Measurements from ENCODE around the gene PNLDC1.
"Not testable (repeated sequence)": the region's sequence is repeated elsewhere in the genome, so short reads cannot be mapped to it uniquely, and the experiment has no call there.

The PNLDC1 gene

DNA sequence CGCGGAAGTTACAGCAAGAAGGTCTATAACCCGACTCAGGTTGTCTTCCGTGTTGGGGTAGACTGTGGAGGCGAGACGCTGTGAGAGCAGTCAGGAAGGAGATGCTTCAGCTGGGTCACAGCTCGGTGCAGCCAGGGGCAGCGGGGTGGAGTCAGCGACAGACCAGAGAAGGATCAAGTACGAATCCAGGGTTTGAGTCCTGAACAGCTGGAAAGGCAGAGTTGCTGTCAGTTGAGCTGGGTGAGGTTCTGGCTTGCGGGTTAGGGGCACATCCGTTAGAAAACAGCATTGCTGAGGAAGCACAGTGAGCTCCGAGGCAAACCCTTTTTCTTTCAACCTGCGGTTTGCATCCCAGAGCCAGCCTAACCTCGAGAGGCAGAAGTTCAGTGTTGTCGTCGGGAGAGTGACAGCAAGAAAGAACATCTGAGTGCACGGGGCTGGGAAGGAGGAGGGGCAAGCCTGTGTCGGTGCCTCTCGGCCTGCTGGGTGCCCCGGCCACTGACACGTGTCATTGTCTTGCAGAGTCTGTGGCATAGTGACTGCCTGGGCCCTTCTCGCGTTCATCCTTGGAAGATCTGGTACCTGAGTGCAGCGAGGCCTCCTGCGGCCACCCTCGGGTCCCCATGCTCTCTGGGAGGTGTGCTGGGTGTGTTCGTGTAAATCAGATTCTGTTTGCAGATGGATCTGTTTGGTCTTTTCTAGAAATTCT lies 20.0 kb downstream of the PNLDC1 start:
- peak; percentile 18 for DNase-seq

DNA sequence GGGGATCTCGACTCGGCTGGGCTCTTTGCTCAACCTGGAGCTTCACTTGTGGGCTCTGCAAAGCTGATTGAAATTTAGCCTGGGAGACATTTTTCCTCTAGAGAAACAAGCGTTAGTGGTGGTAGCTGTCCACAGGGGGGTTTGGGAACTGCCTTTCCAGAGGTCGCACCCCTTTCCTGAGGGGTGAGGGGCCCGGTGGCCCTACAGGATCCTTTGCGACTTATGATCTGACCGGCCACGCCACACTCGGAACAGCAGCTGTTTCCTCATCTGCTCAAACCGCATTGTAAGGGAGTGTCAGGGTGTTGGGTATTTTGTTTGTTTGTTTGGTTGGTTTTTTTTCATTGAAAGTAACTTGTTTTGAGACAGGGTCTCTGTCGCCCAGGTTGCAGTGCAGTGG lies 21.0 kb downstream of the PNLDC1 start:
- DNase-seq = no peak

DNA sequence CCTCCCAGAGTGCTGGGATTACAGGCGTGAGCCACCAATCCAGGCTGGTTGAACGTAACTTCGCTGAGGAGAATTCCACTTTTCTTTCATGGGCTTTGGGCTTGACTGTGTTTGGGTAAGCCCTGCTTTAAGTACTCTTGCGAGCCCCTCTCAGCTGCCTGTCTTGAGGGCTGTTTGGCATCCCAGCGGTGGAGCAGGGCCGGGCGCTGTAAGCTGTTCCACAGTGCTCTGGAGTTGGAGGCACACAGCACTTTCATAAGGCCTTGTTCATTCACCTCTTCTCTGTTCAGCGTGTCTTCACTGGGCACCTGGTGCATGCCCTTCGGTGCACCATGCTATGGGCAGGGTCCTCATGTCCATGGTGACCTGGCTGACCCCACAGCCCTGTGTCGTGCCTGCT lies 21.6 kb downstream of the PNLDC1 start:
- no peak for DNase-seq

DNA sequence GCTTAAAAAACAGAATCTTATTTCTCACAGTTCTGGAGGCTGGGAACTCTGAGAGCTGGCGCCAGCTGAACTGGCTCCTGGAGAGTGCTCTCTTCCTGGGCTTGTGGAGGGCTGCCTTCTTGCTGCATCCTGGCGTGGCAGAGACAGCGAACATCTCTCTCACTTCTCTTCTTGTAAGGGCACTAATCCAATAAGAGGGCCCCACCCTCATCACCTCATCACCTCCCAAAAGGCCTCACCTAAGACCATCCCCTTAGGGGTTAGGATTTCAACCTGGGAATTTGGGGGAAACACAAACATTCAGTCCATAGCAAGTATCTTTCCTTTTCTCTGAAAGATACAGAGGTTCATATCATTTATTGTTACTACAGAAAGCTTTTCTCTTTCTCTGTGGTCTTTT lies 23.9 kb downstream of the PNLDC1 start:
- DNase-seq = no peak

DNA sequence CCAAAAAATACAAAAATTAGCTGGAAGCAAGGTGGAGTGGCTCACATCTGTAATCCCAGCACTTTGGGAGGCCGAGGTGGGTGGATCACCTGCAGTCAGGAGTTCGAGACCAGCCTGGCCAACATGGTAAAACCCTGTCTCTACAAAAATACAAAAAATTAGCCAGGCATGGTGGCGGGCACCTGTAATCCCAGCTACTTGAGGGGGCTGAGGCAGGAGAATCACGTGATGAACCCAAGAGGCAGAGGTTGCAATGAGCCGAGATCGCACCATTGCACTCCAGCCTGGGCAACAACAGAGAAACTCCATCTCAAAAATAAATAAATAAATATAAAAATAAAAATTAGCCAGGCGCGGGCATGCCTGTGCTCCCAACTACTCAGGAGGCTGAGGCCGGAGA lies 24.6 kb downstream of the PNLDC1 start:
- not testable (repeated sequence) for DNase-seq

DNA sequence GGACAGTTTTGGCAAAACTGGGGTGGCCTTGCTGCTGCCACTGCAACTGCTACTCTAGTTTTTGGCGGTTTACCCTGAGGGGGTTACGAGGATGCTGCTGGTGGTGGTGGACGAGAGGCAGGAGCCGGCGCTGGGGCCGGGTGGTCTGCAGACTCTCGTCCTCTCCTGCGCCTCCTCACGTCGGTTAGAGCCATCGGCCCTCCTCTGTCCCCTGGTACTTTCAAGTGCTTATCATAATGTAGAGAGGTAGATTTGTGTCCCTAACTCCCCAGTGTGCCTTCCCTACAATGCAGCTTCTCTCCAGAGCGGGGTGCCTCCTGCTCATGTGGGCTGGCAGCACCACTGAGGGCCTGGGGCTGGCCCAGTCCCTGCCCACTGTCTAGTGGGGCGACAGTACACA lies 25.9 kb downstream of the PNLDC1 start:
- DNase-seq = no peak

DNA sequence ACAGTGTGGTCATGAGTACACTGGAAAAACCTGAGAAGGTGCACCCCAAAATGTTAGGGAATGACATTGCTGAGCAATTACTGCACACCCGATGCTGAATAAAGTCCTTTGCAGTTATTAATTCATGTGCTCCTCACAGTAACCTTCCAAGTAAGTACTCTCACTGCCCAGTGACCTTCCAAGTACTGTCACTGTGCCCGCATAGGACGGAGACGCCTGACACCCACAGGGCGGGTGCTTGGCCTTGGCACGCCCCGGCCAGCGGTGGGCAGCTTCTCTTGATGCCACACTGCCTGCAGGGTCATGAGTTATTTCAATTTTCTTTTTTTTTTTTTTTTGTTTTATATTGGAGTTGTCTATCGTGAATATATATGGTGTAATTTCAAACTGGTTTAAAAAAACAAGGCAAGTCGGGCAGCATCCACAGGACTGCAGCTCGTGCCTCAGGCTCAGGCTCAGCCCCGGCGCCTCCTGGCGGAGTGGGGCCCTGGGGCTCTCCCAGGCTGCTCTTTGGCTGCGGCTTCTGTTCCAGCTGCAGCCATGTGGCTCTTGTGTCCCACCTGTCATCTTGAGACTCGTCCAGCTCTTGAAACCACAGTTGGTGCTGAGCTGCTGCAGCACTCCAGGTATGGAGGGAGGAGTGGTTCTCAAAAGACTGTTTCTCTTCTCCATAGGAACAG lies 27.0 kb downstream of the PNLDC1 start:
- DNase-seq = no peak

DNA sequence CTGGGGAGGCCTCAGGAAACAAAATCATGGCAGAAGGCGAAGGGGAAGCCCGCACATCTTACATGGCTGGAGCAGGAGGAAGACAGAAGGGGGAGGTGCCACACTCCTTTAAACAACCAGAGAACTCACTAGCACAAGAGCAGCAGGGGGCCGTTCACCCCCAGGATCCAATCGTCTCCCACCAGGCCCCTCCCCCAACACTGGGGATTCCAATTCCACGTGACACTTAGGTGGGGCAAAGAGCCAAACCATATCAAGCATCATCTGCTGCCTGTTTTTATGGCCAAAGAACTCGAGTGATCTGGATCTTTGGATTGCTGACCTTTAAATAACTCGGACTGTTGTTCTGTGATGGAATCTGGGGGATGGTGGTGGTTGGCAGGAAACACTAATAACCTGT lies 28.0 kb downstream of the PNLDC1 start:
- DNase-seq = no peak

DNA sequence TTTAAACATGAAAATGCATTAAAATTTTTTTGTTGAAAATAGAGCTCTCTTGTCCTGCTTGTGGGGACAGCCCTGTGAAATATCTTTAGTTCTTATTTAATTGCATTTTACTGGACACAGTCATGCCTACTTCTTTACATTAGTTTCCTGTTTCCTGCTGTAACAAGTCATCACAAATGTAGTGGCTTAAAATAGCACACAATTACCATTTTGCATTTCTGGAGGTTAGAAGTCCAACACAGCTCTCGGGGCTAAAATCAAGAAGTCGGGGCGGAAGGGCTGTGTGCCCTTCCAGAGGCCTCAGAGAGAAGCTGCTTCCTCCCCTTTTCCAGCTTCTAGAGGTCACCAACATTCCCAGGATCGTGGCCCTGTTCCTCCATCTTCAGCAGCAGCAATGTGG lies 29.4 kb downstream of the PNLDC1 start:
- no peak for DNase-seq

DNA sequence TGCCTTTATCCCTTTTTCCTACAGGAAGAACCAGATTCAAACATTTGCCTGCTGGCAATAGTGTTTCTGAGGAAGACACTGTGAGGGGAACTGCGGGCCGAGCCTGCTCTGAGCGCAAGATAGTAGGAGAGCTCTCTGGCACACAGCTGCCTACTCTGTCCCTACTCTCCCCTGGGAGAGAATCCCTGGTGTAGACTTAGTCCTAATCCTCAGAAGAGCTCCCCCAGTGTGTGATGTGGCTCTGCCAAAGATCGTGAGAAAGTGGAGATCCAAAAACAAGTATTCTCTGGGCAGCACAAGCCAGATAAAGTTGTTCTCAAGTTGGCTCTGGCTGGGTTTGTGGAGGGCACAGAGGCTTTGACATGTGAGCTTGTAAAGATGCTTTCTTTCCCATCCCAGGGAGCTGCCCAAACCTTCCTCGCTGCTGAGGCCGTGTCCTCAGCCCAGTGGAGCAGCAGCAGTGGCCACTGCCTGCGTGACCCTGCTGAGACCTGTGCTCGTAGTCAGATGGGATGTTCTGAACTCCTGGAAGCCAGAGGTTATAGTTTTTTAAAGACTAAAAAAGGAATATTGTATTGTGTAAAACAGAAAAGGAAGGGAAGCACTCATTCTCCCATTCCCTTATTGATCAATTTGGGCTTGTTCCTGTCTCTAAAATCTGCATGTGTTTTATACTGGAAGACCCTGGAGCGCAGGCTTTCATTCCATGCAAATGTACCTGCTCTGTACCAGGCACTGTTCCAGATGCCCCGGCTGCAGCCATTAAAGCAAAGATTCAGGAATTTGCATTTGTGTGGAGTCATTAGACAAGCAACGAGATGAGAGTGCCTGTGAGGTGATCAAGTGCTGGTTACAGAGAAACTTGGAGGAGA lies 30.7 kb downstream of the PNLDC1 start:
- DNase-seq = no peak

DNA sequence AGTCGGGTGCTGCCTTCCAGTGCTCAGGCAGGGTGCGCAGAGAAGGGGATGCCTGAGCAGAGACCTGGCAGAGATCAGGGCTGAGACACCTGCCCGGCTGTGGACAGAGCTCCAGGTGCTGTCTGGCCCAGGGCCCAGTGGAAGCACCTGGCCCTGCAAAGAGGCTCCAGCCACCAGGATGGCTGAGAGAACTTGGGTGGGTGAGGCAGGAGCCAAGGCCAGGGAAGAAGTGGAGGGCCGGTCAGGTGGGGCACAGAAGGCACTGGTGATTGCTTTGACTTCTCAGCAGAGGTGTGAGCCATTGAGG lies 31.2 kb downstream of the PNLDC1 start:
- no peak for DNase-seq

DNA sequence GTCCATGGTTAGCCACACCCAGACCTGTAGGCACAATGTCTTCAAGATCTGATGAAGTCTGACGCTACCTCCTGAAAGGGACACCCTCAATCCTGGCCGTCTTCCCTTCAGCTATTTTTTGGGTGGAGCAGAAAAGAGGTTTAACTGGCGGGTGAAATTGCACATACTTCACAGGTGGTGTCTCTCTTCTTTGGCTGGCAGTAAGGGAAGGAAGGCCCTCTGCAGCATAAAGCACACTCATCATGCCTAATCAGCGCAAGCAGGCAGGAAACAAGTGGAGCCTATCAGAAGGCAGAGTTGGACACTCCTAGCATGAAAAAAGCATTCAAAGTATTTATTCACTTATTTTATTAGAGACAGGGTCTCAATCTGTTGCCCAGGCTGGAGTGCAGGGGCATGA lies 32.9 kb downstream of the PNLDC1 start:
- DNase-seq = no peak

DNA sequence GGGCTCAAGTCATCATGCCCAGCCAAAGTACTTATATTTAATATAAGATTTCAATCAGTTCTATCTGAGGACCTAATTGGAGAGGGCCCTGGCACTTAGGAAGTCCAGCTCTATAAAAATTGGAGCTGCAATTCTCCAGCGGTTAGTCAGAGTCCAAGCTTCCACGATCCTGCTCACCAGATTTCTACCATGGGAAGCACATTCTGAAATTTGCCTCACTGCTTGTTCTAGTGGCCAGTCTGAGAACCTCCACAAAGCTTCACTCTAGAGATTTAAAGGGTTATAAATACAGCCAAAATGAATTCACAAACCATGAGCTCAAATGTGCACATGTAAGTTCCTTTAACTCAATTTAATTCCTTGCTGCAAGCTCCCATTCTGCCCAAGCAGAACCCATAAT lies 33.5 kb downstream of the PNLDC1 start:
- DNase-seq = no peak

DNA sequence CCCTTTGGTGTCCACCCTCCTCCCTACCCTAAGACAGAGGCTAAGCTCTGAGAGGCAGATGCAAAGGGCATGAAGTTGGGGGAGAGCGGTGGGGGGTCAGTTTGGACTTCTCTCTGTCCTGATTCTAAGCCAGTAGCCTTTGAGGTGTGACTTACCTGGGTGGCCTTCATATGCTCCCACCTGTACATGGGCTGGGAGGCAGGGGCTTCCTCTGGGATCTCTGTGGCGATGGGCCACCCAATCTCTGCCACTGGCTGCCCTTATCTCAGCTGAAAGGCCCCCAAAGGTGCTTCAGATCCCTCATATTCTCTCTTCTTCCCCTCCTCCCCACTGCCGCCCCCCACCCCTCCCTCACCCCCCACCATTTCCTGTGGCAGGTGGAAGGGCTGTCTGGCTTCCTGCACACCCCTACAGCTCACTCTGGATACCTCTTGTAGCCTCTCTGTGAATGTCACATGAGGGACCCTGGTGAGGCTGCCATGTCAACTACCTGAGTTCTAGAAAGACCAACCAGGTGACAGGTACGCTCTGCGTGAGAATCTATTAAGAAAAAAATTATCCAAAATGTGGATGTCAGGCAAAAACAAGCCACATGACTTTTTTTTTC lies 34.0 kb downstream of the PNLDC1 start:
- no peak for DNase-seq

DNA sequence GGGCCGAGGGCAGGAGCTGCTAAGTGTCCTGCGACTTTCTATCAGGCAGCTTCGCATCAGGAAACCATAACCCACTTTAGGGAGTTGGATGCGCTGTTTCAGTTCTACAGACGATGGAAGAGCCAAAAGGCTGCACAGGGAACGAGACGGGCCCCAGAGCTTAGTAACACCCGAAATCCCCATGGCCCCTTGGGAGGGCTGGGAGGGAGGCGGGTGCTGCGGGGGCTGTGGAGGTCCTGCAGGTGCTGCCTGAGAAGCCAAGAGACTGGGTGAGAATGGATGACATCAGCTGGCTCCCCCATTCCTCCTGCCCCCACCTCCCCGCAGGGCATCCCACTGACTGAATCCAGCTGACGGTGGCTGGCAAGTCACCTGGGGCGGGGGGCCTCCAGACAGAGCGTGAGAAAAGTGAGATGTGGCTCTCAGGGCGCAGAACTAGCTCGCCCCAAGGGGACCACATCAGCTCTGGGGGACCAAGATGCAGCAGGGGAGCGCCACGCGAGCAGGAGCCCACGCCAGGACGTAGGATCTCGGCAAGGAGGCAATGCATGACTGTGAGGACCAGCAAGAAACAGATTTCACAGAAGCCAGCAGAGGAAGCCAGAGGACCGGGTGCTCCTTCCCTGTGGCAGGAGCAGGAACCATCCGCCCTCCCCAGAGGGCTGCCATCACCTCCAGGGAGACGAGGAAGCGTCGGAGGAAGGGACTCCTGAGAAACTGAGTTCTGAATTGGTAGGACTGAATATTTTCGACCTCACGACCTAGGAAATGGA lies 36.8 kb downstream of the PNLDC1 start:
- no peak for DNase-seq

DNA sequence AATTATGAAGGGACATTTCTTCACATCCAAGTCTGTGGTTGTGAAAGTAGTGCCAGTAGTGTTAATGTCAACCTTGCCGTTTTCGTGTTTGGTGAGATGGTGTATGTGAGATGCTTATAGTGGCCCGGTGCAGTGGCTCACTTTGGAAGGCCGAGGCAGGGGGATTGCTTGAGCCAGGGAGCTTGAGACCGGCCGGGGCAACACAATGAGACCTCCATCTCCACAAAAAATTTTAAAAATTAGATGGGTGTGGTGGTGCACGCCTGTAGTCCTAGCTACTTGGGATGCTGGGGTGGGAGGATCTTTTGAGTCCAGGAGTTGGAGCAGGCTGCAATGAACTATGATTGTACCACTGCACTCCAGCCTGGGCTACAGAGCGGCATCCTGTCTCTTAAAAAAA lies 37.4 kb downstream of the PNLDC1 start:
- no peak for DNase-seq

DNA sequence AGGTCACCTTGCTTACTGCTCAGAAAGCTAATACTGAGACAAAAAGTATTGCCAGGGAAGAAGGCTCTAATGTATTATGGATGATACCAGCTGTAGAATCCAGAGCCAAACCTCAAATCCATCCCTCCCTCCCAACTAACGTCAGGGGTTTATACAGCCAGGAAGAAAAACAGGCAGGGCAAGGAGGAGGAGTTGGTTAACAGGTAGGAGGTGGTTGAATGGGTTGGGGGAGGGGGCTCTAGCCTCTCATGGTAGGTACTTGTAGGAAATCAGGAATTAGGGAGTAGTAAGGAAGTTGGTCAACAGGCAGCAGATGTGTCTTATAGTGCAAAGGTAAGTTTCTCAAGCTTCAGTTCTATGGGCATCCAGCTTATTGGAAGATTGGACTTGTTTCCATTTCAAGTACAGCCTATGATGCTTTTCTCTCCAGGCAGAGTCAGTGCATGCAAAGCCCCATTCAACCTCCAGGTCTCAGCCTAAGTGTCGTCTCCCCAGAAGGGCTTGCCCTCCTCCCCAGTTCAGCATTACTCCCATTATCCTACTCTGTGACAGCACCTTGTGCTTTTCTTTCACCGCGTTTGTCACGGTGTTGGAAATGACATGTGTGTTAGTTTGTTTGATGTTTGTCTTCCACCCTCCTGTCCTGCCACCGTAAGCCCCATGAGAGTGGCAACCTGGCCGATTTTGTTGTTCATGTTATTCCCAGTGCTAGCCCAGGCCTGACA lies 38.1 kb downstream of the PNLDC1 start:
- DNase-seq = no peak

DNA sequence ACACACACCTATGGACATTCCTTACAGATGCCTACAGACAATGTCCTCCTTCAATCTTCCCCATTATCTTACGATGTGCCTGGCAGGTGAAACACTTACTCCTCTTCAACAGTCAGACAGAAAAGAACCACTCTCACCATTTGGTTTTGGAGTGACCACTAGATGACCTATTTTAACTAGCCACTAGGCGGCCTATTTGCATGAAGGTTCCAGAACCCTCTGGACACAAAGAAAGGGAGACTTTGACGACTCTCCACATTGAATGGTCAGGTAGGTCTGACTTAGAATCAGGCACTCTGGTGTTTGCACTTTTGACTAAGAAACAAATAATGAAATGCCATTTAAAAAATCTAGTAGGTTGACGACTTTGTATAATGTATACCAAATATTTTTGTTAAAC lies 42.0 kb downstream of the PNLDC1 start:
- peak; percentile 62 for DNase-seq

DNA sequence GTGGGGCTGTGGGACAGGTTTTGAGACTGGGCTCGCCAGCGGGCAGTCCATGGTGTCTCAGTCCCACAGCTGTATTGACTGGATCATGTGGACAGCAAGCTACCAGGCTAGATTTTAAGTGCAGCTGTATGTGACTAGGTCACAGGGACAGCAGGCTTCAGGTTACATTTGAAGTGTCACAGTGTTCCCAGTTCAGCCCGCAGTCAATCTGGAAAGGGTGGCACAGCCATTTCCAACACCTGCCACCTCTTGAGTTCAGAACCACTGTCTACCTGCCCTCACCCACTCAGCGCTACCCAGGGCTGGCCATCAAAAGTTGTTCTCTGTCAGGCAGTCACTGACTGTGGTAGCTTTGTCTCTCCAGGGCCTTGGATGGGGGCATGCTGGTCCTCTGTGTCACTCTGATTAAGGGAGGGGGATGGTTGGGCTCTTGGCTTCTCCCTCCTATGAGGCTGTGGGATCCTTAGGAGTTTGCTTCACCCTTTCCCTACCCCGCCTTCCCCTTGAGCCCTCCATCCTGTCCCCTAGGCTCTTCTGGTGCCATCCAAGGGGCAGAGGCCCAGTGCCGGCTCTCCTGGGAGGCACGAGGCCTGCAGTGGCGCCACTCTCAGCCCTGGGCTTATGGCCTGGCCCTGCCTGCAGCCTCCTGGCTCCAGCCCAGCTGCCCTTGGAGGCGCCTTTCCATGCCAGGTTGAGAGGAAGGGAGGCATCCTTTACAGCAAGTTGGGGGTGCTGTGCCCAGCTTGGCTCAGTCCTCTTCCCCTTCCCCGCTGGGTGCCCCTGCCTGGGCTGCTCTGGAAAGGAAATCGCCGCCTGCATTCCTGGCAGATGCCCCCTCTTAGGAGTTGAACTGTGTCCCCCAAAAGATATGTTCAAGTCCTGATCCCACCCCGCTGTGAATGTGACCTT lies 44.9 kb downstream of the PNLDC1 start:
- DNase-seq = no peak

DNA sequence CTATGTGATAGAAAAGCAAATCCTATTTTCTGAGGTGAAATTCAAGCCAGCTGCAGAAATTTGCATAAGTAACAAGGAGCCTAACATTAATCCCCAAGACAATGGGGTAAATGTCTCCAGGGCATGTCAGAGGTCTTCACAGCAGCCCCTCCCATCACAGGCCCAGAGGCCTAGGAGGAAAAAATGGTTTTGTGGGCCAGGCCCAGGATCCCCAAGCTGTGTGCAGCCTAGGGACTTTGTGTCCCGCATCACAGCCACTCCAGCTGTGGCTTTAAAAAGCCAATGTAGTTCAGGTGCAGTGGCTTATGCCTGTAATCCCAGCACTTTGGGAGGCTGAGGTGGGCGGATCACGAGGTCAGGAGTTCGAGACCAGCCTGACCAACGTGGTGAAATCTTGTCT lies 48.5 kb downstream of the PNLDC1 start:
- not testable (repeated sequence) for DNase-seq

DNA sequence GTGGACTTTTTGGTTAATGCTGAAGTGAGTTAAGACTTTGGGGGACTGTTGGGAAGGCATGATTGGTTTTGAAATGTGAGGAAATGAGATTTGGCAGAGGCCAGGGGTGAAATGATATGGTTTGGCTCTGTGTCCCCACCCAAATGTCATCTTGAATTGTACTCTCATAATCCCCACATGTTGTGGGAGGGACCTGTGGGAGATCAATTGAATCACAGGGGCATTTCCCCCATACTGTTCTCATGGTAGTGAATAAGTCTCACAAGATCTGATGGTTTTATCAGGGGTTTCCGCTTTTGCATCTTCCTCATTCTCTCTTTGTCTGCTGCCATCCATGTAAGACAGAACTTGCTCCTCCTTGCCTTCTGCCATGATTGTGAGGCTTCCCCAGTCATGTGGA lies 49.8 kb downstream of the PNLDC1 start:
- DNase-seq = not testable (repeated sequence)

All from OCI-M1 (cell line).